IPS-NIHi7 (cell line): ENCODE measurements around the gene PSMB11.
"Not testable (repeated sequence)": the region's sequence is repeated elsewhere in the genome, so short reads cannot be mapped to it uniquely, and the experiment has no call there.

Source experiments
- DNase-seq: peaks from one replicate; pipeline ENCODE4 v3.0.0; 2012; ENCODE audit warnings: mixed read lengths; ENCODE audit errors: extremely low spot score

PSMB11 gene, protein sequence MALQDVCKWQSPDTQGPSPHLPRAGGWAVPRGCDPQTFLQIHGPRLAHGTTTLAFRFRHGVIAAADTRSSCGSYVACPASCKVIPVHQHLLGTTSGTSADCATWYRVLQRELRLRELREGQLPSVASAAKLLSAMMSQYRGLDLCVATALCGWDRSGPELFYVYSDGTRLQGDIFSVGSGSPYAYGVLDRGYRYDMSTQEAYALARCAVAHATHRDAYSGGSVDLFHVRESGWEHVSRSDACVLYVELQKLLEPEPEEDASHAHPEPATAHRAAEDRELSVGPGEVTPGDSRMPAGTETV

DNA sequence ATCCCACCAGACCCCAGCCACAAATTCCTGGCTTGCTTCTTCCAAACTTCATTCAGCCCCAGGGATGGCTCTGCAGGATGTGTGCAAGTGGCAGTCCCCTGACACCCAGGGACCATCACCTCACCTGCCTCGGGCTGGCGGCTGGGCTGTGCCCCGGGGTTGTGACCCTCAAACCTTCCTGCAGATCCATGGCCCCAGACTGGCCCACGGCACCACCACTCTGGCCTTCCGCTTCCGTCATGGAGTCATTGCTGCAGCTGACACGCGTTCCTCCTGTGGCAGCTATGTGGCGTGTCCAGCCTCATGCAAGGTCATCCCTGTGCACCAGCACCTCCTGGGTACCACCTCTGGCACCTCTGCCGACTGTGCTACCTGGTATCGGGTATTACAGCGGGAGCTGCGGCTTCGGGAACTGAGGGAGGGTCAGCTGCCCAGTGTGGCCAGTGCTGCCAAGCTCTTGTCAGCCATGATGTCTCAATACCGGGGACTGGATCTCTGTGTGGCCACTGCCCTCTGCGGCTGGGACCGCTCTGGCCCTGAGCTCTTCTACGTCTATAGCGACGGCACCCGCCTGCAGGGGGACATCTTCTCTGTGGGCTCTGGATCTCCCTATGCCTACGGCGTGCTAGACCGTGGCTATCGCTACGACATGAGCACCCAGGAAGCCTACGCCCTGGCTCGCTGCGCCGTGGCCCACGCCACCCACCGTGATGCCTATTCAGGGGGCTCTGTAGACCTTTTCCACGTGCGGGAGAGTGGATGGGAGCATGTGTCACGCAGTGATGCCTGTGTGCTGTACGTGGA lies at the start of gene PSMB11:
TSS of gene PSMB11 (plus strand) at position 51 of the 804 bp plus-strand sequence. CDS start at position 65, 14 bp downstream.
- no peak for DNase-seq

DNA sequence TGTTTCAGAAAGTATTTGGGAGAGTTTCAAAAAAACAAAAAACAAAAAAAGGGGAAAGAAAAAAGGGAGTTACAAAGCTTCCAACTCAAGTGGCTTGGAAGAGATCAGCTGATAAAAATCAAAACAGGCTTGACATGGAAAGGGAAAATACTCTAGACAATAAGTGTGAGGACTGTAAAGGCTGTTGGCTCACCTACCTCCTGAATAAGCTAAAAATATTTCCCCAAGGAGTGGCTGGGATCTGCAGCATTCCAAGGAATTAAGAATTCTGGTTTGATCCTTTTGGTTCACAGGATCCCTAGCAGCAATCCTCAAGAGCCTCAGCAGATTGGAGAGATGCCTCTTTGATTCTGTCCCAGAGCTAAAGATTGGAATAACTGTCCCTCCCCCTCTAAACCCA lies 48.5 kb upstream of the PSMB11 start:
- no peak for DNase-seq

DNA sequence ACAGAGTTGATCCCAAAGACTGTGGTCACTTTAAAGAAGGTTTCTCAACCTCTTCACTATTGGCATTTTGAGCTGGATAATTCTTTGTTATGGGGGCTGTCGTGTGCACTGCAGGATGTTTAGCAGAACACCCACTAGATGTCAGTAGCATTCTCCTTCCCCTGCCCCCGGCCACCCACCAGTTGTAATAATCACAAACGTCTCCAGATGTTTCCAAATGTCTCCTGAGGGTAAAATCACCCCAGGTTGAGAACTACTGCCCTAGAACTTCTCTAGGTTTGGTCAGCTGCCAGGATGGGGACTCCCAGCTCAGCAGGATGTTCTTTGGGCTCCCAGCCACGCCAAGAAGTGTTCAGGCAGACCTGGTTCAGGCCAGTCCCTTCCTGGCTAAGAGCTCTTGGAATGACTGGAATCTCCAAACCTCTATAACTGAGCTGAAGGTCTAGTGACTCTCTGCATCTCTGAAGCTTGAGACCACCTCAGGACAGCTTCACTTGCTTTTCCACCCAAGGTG lies 47.2 kb upstream of the PSMB11 start:
- DNase-seq = no peak

DNA sequence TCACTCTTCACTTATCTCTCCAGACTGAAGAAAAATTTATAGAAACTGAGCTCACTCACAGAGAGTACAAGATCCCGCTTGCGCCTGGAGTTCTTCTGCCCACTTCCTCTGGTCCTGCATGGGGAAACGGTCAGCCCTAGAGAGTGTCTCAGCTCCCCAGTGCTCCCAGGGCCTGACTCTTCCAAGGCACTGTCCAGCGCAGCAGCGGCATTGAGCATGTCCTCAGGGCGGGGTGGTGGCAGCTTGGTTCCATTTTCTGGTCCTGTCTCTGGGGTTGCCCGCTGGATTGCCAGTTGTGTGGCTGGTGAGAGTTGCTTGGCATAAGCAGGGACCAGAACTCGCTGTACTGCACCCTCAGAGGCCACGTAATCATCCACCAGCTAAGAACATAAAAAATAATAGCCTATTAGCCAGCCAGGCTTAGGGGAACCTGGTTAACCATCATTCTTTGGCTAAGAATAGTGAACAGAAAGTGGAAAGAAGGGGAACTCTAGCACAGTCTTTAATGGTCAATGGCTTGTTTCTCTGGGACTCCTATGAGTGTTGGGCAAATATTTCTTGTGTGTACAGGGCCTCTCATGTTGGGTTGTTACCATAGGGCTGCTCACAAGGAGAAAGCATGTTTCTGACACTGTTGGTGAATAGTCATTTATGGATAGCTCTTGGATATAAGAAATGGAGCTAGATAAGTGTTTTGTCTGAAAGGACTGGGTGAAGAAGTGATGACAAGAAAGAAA lies 46.0 kb upstream of the PSMB11 start:
- no peak for DNase-seq

DNA sequence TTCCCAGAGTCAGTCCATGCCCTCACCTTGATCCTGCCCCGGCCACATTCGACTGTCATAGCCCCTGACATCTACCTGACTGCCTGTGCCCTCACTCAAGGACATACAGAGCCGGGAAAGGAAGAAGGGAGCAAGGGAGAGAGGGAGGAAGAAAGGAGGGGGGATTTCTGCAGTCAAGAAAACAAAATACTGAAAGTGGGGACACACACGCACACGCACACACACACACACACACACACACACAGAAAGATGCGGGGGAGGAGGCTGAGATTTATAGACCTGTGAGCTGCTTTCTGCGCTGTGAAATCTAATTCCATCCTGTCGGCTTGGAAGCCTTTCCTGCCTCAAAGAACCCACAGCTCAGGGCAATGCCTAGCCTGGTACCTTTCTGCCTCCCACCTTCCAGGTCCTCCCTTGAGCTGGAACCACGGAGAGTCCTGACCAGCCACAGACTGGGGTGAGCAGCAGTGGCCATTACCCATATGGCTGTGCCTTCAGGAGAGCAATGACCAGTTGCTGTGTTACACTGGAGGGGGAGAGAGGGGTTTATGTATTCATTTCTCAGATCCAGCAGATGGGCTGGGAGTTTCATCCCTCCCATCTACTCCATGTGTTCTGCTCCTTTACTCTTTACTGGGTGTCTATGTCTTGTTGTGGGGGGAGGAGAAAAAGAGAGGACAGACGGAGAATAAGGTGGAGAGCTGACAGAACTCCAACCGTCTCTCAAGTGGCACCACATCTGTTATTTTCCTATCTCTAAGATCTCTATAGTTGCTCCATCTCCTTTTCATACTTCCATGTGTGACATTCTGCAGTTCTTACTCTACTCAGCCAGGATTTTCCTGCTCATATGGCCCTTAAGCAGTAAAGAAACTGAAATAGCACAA lies 45.0 kb upstream of the PSMB11 start:
- DNase-seq = no peak

DNA sequence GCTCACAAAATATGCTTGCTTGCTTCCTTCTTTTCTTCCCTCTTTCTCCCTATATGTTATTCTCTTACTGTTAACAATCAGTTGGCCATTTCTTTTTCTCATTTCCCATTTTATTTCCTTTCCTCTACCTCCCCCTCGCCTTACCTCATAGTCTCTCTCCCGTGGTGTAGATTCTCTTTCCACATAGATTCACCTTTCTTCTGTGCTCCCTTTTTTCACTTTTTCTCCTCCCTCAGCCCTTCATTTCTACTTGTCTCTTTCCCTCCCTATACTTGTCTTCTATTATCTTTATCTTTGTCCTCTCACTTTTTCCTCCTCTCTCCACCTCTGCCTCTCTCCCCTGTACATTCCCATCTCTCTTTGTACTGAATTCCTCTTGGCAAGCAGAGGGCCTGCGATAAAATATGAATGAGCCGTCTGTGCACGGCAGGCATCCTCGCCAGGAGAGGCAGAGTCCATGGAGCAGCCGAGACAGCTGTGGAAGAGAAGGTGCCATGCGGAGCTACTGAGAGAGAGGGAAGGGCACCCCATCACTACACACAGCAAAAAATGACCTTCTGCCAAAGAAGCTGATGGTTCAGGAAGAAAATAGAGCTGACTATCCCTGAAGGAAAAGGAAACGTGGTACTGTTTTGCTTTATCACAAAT lies 44.2 kb upstream of the PSMB11 start:
- DNase-seq = no peak

DNA sequence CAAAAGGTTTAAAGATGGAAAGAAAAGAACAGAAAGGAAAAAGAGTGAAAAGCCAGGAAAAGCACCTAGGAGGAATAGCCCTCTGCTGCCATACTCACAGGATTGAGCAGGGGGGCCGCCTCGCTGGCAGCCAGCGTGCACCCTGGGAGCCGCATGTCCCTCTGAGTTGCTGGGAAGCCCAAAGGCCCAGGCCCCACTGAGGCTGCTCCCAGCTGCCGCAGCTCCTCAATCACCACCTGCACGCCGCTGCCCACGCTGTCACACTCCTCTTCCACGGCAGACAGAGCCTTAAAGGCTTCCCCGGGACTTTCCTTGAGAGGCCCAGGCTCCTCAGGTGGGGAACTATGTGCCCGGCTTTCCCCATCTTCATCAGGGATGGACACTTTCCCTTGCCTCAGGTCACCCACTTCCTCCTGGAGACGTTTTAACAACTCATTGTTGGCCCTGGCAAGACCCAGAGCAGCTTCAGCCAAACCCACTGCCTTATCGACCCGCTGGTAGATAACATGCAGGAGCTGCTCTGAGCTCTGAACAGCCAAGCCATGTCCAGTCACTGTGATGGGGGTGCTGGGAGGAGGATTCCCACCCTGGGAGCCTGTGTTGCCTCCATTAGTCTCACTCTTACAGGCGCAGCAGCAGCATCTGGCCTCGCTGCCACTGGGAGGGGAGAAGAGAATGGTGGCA lies 43.5 kb upstream of the PSMB11 start:
- DNase-seq = no peak

DNA sequence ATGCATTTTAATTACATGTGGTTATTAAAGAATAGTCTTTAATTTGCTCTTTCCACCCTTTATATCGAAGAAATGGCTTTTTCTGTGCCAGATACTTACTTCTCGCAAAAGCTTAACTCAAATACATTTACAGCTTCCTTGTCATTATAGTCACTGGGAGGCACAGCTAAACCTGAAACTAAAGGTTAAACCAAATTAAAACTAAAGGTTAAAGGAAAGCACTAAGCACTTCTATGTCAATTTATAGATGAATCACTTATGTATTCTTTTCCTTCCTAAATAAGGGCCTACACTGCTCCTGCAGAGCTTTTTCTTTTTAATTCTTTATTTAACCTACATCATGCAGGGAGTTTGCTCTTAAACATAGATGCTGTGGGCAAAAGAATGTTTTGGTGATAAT lies 41.2 kb upstream of the PSMB11 start:
- no peak for DNase-seq

DNA sequence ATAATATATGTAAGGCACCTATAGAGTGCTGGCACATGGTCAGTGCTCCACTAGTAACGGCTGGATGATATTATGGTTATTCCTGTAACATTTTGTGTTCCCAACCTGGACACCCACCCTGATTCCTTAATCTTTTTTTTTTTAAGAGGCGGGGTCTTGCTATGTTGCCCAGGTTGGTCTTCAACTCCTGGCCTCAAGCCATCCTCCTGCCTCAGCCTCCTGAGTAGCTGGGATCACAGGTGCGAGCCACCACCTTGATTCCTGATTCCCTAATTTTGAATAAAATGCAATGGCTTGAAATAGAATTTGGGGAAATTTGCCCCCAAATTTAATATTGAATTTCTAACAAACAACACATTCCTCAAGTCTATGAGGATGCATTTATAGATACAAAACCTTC lies 39.4 kb upstream of the PSMB11 start:
- no peak for DNase-seq

DNA sequence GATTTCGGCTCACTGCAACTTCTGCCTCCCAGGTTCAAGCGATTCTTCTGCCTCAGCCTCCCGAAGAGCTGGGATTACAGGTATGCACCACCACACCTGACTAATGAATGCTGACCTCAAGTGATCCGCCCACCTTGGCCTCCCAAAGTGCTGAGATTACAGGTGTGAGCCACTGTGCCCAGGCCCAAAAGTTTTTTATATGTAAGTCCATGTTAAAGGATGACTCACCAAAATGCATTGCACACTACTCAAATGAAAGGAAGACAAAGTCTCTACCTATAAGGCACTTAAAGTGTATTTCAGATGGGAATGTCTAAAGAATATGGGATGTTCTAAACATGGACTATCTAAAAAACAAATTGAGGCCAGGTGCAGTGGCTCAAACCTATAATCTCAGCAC lies 37.7 kb upstream of the PSMB11 start:
- DNase-seq = not testable (repeated sequence)

DNA sequence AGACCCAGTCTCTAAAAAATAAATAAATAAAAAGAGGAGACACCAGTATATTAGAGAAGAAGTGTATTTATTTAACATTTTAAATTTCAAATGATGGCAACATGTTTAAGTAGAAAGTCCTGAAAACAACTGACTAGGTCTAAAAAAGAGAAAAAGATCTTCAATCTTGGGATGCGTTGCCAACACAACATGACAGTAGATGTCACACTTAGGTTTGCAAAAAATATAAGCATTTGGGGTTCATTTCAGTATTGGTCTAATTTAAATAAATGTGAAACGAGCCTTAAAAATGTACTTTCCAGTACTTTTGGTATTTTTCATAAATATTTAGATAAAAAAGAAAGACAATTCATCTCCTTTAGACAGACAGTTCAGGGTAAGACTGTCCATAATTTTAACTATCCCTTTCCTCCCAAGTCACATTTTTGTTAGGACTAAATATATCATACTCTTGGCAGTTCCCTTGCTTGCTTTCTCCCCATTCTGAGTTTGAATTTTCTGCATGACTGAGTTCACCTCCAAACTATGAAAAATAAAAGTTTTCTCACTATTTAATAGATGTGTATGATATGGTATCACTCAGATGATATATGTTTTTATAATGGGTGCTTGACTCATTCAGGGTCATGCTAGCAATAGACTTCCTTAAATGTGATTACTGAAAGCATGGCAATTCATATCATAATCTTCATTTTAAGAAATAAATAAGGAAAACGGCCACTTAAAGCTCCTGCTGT lies 36.4 kb upstream of the PSMB11 start:
- DNase-seq = no peak

DNA sequence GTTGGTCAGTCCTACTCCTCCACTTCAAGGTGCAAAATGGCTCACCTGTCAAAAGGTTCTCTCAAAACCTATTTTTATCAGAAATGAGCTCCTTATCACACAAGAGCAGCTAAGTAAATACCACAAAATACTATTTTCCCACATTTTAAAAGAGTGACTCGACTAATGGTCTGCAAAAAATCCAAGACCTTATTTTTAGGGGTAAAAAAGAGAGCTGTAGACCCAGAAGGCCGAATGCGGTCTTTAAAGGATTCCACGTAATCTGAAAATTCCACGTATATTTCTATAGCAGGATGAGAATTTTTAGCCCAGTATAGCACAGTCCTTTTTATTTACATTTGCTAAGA lies 35.9 kb upstream of the PSMB11 start:
- DNase-seq = no peak

DNA sequence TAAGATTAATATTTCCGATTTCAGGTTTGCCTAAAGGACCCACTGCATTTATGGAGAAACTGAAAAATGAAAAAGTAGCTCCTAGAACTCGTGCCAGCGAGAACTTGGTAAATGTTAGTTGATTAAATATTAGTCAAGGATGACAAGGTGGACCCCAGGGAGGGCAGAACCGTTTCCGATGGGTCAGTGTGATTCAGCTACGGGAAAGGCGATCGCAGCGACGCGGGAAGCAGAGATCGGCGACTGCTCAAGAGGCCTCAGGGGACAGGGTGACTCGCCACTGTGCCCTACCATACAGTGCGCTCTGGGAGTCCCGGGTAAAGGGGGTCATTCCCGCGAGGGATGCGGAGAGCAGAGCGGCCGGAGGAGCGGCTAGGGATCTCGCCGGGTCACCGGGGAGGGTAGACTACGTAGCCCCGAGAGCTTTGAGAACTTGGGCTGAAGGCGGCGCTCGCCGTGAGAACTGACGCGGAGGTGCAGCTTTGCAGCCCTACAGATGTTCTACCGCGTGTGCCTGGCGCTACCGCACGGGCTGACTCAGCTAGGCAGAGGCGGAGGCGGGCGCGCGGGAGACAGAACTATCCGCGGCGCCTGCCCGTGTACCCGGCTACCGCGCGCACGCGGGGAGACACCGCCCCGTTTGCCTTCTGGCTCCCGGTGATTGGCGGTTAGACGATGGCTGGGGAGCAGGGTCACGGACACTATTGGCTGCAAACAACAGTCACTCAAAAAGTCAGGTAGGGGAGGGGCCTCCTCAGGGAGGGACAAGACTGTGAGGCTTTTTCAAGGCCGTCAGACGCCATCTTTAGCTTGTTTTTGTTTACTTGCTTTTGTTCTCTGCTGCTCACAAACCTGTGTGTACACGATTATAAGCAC lies 35.2 kb upstream of the PSMB11 start:
- peak; percentile 96 for DNase-seq

DNA sequence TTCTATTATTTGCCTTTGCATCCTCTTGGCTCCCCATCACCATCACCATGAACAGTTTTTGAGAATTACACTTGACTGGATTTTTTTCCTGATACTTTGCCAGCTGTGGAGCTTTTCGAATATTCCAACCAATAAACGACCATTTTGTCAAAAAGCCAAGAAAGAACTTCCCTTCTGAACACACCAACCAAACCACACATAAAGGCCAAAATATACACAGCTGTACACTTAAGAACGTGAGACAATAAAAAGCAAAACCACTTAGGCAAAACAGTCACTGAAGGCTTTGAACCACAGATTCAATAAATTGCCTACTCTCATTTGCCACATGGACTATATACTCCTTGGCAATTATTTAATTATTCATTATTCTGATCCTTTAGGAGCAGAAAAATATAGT lies 33.2 kb upstream of the PSMB11 start:
- DNase-seq = no peak

DNA sequence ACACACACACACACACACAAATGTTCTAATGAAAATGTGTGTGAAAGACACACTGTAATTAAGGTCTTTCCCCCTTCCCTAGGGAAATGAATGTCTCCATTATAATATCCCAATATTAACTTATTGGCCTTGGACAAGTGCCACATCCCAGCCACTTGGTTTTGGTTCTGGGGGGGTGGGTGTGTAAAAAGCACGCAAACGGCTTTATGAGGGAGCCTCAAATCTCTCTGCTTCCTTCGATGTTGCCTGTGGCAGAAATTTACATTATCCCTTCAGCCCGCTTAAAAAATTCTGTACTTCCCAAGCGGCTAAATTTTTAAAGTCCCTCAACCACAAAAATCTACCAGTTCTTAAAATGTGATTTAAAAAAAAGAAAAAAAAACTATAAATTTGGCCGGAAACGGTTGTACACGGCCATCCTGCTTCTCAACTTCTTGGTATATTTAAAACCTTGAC lies 32.5 kb upstream of the PSMB11 start:
- no peak for DNase-seq

DNA sequence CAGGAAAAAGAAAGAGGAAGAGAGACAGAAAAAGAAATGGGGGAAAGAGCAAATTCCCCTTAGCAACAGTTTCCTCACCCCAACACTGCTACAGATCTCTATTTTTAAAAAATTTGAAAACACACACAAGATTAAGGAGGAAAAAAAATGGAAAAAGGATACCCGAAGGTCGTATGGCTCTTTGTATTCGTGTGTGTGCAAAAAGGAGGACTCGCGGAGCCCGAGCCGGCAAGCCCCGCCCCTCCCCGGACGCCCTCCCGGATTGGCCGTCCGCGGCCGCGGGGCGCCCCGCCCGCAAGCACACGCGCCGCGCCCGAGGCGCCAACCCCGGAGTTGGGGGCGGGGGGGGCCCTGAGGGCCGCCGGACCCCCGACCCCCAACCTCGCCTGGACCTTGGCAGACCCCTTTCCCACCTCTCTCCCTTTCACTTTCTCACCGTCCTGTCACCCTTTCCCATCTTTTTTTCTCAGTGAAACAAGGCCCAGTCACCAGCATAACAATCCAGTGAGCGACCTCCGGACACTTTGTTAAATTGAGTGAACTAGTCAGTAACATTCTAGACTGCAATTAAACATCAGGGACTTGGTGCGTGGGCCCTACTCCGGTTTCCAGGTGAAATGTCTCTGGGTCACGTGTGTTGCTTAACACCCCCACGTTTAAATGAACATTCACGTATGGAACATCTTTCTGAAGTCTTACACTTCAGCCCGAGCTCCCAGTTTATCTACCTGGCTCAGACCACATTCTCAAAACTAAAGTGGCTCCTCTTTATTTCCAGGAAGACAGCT lies 31.9 kb upstream of the PSMB11 start, which contains the start of gene C14orf93:
TSS of gene C14orf93 (minus strand) at position 205 of the 788 bp plus-strand sequence. CDS start 11,120 bp downstream, outside the sequence.
- peak; percentile 87 for DNase-seq

DNA sequence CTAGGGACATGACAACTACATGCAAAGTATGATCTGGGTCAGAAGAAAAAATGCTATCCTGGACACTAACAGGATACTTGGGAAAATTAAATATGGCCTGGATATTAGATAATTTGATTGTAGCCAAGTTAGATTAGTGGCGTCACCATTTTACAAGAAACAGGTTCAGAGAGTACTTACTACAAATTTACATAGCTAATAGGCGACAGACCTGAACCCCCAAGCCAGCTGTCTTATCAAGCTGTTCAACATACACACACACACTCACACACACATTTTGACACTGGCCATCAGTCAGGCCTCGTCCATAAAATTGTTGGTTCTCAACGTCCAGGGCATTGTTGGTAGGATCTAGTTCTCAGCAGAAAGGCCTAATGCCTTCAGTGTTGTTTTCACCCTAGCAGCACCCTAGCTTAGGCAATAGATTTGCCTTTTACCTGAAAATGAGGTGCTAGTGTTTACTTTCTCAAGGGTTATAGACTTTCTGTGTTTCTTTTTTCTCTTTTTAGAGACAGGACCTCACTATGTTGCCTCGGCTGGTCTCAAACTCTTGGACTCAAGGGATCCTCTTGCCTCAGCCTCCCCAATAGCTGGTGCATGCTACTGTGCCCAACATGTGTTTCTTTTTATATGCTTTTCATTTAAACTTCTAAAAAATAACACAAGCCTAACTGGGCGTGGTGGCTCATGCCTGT lies 28.8 kb upstream of the PSMB11 start:
- no peak for DNase-seq
